HepG2 (cell line): ENCODE results near the gene SELENOH. TPM values are rescaled to one million over a fixed set of nuclear protein-coding genes. Genes with fewer than 3 reads are reported as not detected.

Experiments used
- ARNTL ChIP-seq: sonication (generic); formaldehyde crosslinking; IDR thresholded peaks from 2 replicates; pipeline ENCODE4 v1.4.0; 2020; ENCODE audit warnings: mild to moderate bottlenecking, missing genetic modification reagents
- BRD4 ChIP-seq: sonication (generic); formaldehyde crosslinking; IDR thresholded peaks from 2 replicates; pipeline ENCODE4 v1.4.0; 2020; ENCODE audit warnings: missing genetic modification reagents
- DR1 ChIP-seq: sonication (generic); formaldehyde crosslinking; IDR thresholded peaks from 2 replicates; pipeline ENCODE4 v1.8.0; 2021; ENCODE audit warnings: mild to moderate bottlenecking, missing genetic modification reagents, inconsistent platforms
- ELF3 ChIP-seq: IDR thresholded peaks from 2 replicates; pipeline ENCODE4 v1.6.1; 2016; ENCODE audit warnings: missing genetic modification reagents, missing compliant biosample characterization
- ESRRA ChIP-seq: sonication (generic); formaldehyde crosslinking; IDR thresholded peaks from 2 replicates; pipeline ENCODE4 v1.5.1; 2020; ENCODE audit warnings: mild to moderate bottlenecking, low read depth, missing genetic modification reagents
- HOXA3 ChIP-seq: sonication (generic); formaldehyde crosslinking; IDR thresholded peaks from 2 replicates; pipeline ENCODE4 v1.5.0; 2020; ENCODE audit warnings: missing genetic modification reagents
- MTF1 ChIP-seq: sonication (generic); formaldehyde crosslinking; IDR thresholded peaks from 2 replicates; pipeline ENCODE4 v1.5.0; 2020; ENCODE audit warnings: missing genetic modification reagents
- ZFP90 ChIP-seq: sonication (generic); formaldehyde crosslinking; IDR thresholded peaks from 2 replicates; pipeline ENCODE4 v1.8.0; 2022; ENCODE audit warnings: missing genetic modification reagents, mild to moderate bottlenecking, inconsistent platforms, borderline replicate concordance
- ZNF124 ChIP-seq: sonication (generic); formaldehyde crosslinking; IDR thresholded peaks from 2 replicates; pipeline ENCODE4 v1.4.0; 2020; ENCODE audit warnings: missing genetic modification reagents
- ZNF331 ChIP-seq: sonication (generic); formaldehyde crosslinking; IDR thresholded peaks from 2 replicates; pipeline ENCODE4 v1.4.0; 2020; ENCODE audit warnings: missing genetic modification reagents
- ZNF598 ChIP-seq: sonication (generic); formaldehyde crosslinking; IDR thresholded peaks from 2 replicates; pipeline ENCODE4 v1.5.1; 2020; ENCODE audit warnings: mild to moderate bottlenecking, missing genetic modification reagents, borderline replicate concordance
- ZNF670 ChIP-seq: sonication (generic); formaldehyde crosslinking; IDR thresholded peaks from 2 replicates; pipeline ENCODE4 v1.8.0; 2022; ENCODE audit warnings: mild to moderate bottlenecking, missing genetic modification reagents, borderline replicate concordance
- ZNF746 ChIP-seq: sonication (generic); formaldehyde crosslinking; IDR thresholded peaks from 2 replicates; pipeline ENCODE4 v1.8.0; 2022; ENCODE audit warnings: mild to moderate bottlenecking, missing genetic modification reagents
- ZNF891 ChIP-seq: sonication (generic); formaldehyde crosslinking; IDR thresholded peaks from 2 replicates; pipeline ENCODE4 v1.5.0; 2020; ENCODE audit warnings: mild to moderate bottlenecking, missing genetic modification reagents
- polyA plus RNA-seq, 8 experiments: library from polyadenylated mRNA; depleted of rRNA in 3 of 8; stranded (reverse) in 7 of 8; unstranded in 1 of 8; fragments of >200 nt; fragmentation: Illumina TruSeq in 4 of 8; extraction: Trizol in 4 of 8; gene quantifications; 2 replicates each; pipeline versions ENCODE4 v1.2.1 to v1.2.3, GENCODE V29; 2011 to 2016; ENCODE audit warnings: low read depth in 4 of 8, missing spikeins in 1 of 8, mixed read lengths in 1 of 8; ENCODE audit not compliant: insufficient read depth in 1 of 8
- total RNA-seq, 5 experiments: library from RNA; depleted of rRNA; stranded (reverse); fragments of >200 nt; fragmentation: Illumina TruSeq; extraction: Trizol; gene quantifications; 2 replicates each; pipeline ENCODE4 v1.2.3, GENCODE V29; 2016; ENCODE audit warnings: low read depth in 1 of 5
- TF ChIP-seq, protein P1 (sequence below): sonication (generic); formaldehyde crosslinking; IDR thresholded peaks from 2 replicates; pipeline ENCODE4 v1.4.0; 2020; ENCODE audit warnings: missing genetic modification reagents, borderline replicate concordance
- TF ChIP-seq, protein P2 (sequence below): sonication (generic); formaldehyde crosslinking; IDR thresholded peaks from 2 replicates; pipeline ENCODE4 v1.5.1; 2020; ENCODE audit warnings: missing genetic modification reagents, mild to moderate bottlenecking, borderline replicate concordance
- TF ChIP-seq, protein P3 (sequence below): sonication (generic); formaldehyde crosslinking; IDR thresholded peaks from 2 replicates; pipeline ENCODE4 v1.5.0; 2020; ENCODE audit warnings: mild to moderate bottlenecking, missing genetic modification reagents
- TF ChIP-seq, protein P4 (sequence below): sonication (generic); formaldehyde crosslinking; IDR thresholded peaks from 2 replicates; pipeline ENCODE4 v1.5.0; 2020; ENCODE audit warnings: mild to moderate bottlenecking, missing genetic modification reagents

The SELENOH gene
- total and polyA plus RNA-seq, 2 of the 13 experiments (the other 11 are each of a cell fraction or from before 2014, with no cell fraction given): 27.2 to 77.4 TPM

GRCh38 chr11:57712256-57713150 is 28.8 kb upstream of the SELENOH start, which contains the start of gene TMX2 (continued):
- TF ChIP-seq, protein P1, sequence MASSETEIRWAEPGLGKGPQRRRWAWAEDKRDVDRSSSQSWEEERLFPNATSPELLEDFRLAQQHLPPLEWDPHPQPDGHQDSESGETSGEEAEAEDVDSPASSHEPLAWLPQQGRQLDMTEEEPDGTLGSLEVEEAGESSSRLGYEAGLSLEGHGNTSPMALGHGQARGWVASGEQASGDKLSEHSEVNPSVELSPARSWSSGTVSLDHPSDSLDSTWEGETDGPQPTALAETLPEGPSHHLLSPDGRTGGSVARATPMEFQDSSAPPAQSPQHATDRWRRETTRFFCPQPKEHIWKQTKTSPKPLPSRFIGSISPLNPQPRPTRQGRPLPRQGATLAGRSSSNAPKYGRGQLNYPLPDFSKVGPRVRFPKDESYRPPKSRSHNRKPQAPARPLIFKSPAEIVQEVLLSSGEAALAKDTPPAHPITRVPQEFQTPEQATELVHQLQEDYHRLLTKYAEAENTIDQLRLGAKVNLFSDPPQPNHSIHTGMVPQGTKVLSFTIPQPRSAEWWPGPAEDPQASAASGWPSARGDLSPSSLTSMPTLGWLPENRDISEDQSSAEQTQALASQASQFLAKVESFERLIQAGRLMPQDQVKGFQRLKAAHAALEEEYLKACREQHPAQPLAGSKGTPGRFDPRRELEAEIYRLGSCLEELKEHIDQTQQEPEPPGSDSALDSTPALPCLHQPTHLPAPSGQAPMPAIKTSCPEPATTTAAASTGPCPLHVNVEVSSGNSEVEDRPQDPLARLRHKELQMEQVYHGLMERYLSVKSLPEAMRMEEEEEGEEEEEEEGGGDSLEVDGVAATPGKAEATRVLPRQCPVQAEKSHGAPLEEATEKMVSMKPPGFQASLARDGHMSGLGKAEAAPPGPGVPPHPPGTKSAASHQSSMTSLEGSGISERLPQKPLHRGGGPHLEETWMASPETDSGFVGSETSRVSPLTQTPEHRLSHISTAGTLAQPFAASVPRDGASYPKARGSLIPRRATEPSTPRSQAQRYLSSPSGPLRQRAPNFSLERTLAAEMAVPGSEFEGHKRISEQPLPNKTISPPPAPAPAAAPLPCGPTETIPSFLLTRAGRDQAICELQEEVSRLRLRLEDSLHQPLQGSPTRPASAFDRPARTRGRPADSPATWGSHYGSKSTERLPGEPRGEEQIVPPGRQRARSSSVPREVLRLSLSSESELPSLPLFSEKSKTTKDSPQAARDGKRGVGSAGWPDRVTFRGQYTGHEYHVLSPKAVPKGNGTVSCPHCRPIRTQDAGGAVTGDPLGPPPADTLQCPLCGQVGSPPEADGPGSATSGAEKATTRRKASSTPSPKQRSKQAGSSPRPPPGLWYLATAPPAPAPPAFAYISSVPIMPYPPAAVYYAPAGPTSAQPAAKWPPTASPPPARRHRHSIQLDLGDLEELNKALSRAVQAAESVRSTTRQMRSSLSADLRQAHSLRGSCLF (CRISPR knock-in tag): no peak
- TF ChIP-seq BRD4 (CRISPR knock-in tag) (peak; percentile 88), DR1 (CRISPR knock-in tag) (no peak), ZNF124 (no peak), HOXA3 (CRISPR knock-in tag) (peak; percentile 70), ZNF670 (CRISPR knock-in tag) (no peak), ELF3 (CRISPR knock-in tag) (no peak), ZNF891 (CRISPR knock-in tag) (no peak), ESRRA (CRISPR knock-in tag) (peak; percentile 49; the same call in 1 of the 2 replicates), ZNF746 (CRISPR knock-in tag) (no peak), ZFP90 (CRISPR knock-in tag) (peak; percentile 89; the same call in 1 of the 2 replicates), MTF1 (CRISPR knock-in tag) (no peak), ARNTL (CRISPR knock-in tag) (no peak), ZNF331 (CRISPR knock-in tag) (no peak), ZNF598 (CRISPR knock-in tag) (0 out of 2 replicates have a peak, but pooled peaks have one; percentile 39)
- TF ChIP-seq, protein P2, sequence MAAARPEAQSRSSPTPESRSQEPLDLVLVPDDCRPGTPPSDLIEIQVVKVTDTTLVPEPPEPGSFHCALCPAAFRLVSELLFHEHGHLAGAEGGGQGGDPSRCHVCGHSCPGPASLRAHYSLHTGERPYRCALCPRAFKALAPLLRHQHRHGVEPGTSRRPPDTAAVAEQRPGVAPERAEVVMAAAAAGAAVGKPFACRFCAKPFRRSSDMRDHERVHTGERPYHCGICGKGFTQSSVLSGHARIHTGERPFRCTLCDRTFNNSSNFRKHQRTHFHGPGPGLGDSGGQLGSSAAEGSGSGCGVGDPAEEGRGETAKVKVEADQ (CRISPR knock-in tag): peak; percentile 20
- TF ChIP-seq, protein P3, sequence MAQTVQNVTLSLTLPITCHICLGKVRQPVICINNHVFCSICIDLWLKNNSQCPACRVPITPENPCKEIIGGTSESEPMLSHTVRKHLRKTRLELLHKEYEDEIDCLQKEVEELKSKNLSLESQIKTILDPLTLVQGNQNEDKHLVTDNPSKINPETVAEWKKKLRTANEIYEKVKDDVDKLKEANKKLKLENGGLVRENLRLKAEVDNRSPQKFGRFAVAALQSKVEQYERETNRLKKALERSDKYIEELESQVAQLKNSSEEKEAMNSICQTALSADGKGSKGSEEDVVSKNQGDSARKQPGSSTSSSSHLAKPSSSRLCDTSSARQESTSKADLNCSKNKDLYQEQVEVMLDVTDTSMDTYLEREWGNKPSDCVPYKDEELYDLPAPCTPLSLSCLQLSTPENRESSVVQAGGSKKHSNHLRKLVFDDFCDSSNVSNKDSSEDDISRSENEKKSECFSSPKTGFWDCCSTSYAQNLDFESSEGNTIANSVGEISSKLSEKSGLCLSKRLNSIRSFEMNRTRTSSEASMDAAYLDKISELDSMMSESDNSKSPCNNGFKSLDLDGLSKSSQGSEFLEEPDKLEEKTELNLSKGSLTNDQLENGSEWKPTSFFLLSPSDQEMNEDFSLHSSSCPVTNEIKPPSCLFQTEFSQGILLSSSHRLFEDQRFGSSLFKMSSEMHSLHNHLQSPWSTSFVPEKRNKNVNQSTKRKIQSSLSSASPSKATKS (CRISPR knock-in tag): 0 out of 2 replicates have a peak, but pooled peaks have one; percentile 20
- TF ChIP-seq, protein P4, sequence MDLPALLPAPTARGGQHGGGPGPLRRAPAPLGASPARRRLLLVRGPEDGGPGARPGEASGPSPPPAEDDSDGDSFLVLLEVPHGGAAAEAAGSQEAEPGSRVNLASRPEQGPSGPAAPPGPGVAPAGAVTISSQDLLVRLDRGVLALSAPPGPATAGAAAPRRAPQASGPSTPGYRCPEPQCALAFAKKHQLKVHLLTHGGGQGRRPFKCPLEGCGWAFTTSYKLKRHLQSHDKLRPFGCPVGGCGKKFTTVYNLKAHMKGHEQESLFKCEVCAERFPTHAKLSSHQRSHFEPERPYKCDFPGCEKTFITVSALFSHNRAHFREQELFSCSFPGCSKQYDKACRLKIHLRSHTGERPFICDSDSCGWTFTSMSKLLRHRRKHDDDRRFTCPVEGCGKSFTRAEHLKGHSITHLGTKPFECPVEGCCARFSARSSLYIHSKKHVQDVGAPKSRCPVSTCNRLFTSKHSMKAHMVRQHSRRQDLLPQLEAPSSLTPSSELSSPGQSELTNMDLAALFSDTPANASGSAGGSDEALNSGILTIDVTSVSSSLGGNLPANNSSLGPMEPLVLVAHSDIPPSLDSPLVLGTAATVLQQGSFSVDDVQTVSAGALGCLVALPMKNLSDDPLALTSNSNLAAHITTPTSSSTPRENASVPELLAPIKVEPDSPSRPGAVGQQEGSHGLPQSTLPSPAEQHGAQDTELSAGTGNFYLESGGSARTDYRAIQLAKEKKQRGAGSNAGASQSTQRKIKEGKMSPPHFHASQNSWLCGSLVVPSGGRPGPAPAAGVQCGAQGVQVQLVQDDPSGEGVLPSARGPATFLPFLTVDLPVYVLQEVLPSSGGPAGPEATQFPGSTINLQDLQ (CRISPR knock-in tag): no peak
